ENCODE data around the gene SUN5.

The SUN5 gene

GRCh38 chr20:32995802-32996201 is 8.4 kb downstream of the SUN5 start:
- DNase-seq (ENCODE audit: low read depth in 2 of 2), result no peak

- no peak for DNase-seq (ENCODE audit: low read depth in 2 of 2)
These were observed 10.7 kb downstream of the SUN5 start for GRCh38 chr20:32993496-32994050.

- DNase-seq (ENCODE audit: low read depth in 2 of 2), result no peak
These were observed 12.2 kb downstream of the SUN5 start for GRCh38 chr20:32991792-32992641.

GRCh38 chr20:32991383-32991782 is 12.8 kb downstream of the SUN5 start:
- DNase-seq (ENCODE audit: low read depth in 2 of 2), result no peak

- no peak for DNase-seq (ENCODE audit: low read depth in 2 of 2)
These were observed 13.8 kb downstream of the SUN5 start for GRCh38 chr20:32990426-32990825.

GRCh38 chr20:32989507-32990283 is 14.5 kb downstream of the SUN5 start:
- no peak for DNase-seq (ENCODE audit: low read depth in 2 of 2)

- no peak for DNase-seq (ENCODE audit: low read depth in 2 of 2)
These were observed 16.2 kb downstream of the SUN5 start for GRCh38 chr20:32988008-32988407.

GRCh38 chr20:32987044-32987825 is 17.0 kb downstream of the SUN5 start:
- no peak for DNase-seq (ENCODE audit: low read depth in 2 of 2)

- no peak for DNase-seq (ENCODE audit: low read depth in 2 of 2)
These were observed 17.8 kb downstream of the SUN5 start for GRCh38 chr20:32986331-32986966.

- no peak for DNase-seq (ENCODE audit: low read depth in 2 of 2)
These were observed 18.6 kb downstream of the SUN5 start for GRCh38 chr20:32985596-32985995.

GRCh38 chr20:32984631-32985354 is 19.4 kb downstream of the SUN5 start:
- no peak for DNase-seq (ENCODE audit: low read depth in 2 of 2)

- no peak for DNase-seq (ENCODE audit: low read depth in 2 of 2)
These were observed 20.0 kb downstream of the SUN5 start for GRCh38 chr20:32984196-32984595.

GRCh38 chr20:32983459-32984112 is 20.6 kb downstream of the SUN5 start:
- DNase-seq (ENCODE audit: low read depth in 2 of 2), result no peak

- DNase-seq (ENCODE audit: low read depth in 2 of 2), result no peak
These were observed 21.4 kb downstream of the SUN5 start for GRCh38 chr20:32982617-32983458.

- no peak for DNase-seq (ENCODE audit: low read depth in 2 of 2)
These were observed 23.2 kb downstream of the SUN5 start for GRCh38 chr20:32980990-32981389.

- DNase-seq (ENCODE audit: low read depth in 2 of 2), result no peak
These were observed 23.9 kb downstream of the SUN5 start for GRCh38 chr20:32980131-32980941.

GRCh38 chr20:32979201-32979998 is 24.8 kb downstream of the SUN5 start:
- no peak for DNase-seq (ENCODE audit: low read depth in 2 of 2)

- DNase-seq (ENCODE audit: low read depth in 2 of 2), result no peak
These were observed 26.3 kb downstream of the SUN5 start for GRCh38 chr20:32978009-32978335.
